HFFc6 (cell line): Measurements from ENCODE around the gene MFAP2. TPM values are rescaled to one million over a fixed set of nuclear protein-coding genes. Genes with fewer than 3 reads are reported as not detected.

Source experiments
- DNase-seq: peaks from one replicate; pipeline ENCODE4 v3.0.0-alpha.2; 2018
- H3K27ac Mint-ChIP-seq: 2 replicates; pipeline ENCODE4 v1.8.0; 2020; ENCODE audit warnings: mild to moderate bottlenecking, mixed read lengths
- H3K27me3 Mint-ChIP-seq: 2 replicates; pipeline ENCODE4 v1.8.0; 2021; ENCODE audit warnings: mild to moderate bottlenecking, moderate library complexity, mixed read lengths; ENCODE audit not compliant: insufficient read depth
- H3K36me3 Mint-ChIP-seq: 2 replicates; pipeline ENCODE4 v1.8.0; 2021; ENCODE audit warnings: low read depth, mixed read lengths
- H3K4me1 Mint-ChIP-seq: 2 replicates; pipeline ENCODE4 v1.8.0; 2020; ENCODE audit warnings: low read depth, mixed read lengths
- H3K4me3 Mint-ChIP-seq: 2 replicates; pipeline ENCODE4 v1.8.0; 2020; ENCODE audit warnings: mild to moderate bottlenecking, moderate library complexity, mixed read lengths
- H3K9me3 Mint-ChIP-seq: 2 replicates; pipeline ENCODE4 v1.8.0; 2020; ENCODE audit warnings: mild to moderate bottlenecking, mixed read lengths
- total RNA-seq, 6 experiments: library from RNA; stranded (reverse); fragmentation: NEBNext Ultra II Directional; extraction: Animal tissue kit (Norgen Biotek cat#: 25700); gene quantifications; 2 replicates in 1 of 6; 3 replicates in 5 of 6; pipeline ENCODE4 v1.2.3, GENCODE V29; 2021
- TF ChIP-seq, protein P1 (sequence below): fragments of 200-600 bp; sonication (generic); IDR thresholded peaks from 2 replicates; pipeline ENCODE4 v1.5.0; 2021; ENCODE audit warnings: antibody characterized with exemption, mild to moderate bottlenecking

MFAP2 gene
- total RNA-seq, 6 experiments from 2014 or later, result 33.7 to 53.4 (median 47.5) TPM

DNA sequence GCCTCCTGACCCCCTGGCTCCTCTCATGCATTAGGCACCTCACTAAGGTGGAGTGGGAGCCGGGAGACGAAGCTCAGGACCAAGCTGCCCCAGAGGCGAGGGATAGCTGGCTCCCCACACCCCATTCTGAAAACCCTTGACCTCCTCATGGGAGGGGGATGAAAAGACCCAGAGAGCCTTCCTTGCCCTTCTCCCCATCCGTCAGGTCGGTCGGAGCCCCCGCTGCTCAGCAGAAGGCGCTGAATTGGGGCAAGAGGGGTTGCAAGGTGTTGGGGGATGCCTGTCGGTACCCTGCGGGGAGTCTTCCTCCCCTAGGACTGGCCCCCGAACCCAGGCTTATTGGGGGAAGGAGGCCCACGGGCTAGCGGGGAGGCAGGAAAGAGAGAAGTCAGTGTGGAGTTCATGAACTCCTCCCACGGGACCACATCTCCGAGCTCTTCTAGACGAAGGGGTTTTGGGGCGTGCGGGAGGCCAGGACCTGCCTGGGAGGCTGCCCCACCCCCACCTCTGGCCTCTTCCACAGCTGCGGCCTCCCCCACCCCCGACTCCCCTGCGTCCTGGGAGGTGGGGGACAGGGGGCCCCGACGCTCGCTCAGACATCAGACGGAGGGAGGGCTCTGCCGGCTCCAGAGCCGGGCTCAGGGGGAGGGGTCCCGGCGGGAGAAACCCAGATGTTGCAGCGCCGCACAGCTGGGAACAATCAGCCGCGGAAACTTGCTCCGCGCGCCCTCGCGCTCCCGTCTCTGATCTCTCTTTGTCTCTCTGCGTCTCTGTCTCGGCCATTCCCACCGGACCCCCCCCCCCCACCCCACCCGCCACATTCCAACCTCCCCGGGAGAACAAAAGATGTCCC, 719 bp downstream of the MFAP2 start:
- H3K4me1 Mint-ChIP-seq, result peaks cover 52% of the 10 kb centered on the region
- DNase-seq, result no peak
- no peaks in the 10 kb centered on the region for H3K9me3 Mint-ChIP-seq
- H3K27me3 Mint-ChIP-seq, result peaks cover 2% of the 10 kb centered on the region; the same call in 1 of the 2 replicates
- H3K36me3 Mint-ChIP-seq, result no peaks in the 10 kb centered on the region
- peak overlapping the region; percentile 76 for H3K27ac Mint-ChIP-seq
- H3K4me3 Mint-ChIP-seq, result peak overlapping the region; percentile 81
- TF ChIP-seq, protein P1, sequence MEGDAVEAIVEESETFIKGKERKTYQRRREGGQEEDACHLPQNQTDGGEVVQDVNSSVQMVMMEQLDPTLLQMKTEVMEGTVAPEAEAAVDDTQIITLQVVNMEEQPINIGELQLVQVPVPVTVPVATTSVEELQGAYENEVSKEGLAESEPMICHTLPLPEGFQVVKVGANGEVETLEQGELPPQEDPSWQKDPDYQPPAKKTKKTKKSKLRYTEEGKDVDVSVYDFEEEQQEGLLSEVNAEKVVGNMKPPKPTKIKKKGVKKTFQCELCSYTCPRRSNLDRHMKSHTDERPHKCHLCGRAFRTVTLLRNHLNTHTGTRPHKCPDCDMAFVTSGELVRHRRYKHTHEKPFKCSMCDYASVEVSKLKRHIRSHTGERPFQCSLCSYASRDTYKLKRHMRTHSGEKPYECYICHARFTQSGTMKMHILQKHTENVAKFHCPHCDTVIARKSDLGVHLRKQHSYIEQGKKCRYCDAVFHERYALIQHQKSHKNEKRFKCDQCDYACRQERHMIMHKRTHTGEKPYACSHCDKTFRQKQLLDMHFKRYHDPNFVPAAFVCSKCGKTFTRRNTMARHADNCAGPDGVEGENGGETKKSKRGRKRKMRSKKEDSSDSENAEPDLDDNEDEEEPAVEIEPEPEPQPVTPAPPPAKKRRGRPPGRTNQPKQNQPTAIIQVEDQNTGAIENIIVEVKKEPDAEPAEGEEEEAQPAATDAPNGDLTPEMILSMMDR, result no peak

DNA sequence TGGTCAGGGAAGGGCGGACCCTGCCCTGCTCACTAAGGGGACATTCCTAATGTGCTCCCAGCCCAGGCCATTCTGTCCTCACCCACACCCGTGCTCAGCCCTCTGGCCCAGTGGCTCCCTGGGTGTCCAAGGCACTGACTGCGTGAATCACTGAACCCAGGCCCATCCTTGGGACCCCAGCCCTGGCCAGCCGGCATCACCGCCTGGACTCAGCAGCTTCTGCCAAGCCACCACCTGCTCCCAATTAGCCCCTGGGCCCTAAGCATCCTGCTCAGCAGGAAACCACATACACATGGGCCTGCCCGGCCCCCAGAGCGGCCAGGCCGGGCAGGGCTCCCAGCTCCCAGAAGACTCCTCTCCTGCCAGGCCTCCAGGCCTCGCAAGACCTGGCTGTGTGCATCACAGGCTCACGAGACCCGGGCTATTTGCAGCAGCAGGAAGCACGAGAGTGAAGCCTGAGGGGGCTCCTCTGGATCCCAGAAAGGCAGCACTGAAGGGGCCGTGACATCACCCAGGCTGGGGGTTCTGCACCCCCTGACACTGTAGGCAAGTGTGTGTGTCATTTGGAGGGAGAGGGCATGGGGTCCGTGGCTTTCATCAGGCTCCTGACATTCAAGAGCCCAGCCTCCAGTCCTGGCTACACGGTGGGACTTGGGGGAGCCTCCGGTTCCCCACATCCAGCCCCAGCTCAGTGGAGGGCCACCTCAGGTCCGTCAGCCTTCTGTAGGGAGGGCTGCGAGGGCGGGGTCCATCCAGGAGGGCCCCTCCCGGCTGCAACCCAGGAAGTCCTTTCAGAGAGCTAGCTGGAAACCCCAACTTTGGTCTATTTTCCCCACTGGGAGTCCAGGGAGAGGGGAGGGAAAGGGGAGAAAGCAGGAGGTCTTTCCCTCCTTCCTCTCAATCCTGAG, 1.6 kb downstream of the MFAP2 start:
- TF ChIP-seq, protein P1, result no peak
- H3K4me3 Mint-ChIP-seq, result peak overlapping the region; percentile 81
- H3K9me3 Mint-ChIP-seq, result no peaks in the 10 kb centered on the region
- H3K4me1 Mint-ChIP-seq, result peaks cover 46% of the 10 kb centered on the region
- H3K27ac Mint-ChIP-seq, result peak overlapping the region; percentile 76
- peak; percentile 81 for DNase-seq
- no peaks in the 10 kb centered on the region for H3K36me3 Mint-ChIP-seq
- peaks cover 2% of the 10 kb centered on the region; the same call in 1 of the 2 replicates for H3K27me3 Mint-ChIP-seq

DNA sequence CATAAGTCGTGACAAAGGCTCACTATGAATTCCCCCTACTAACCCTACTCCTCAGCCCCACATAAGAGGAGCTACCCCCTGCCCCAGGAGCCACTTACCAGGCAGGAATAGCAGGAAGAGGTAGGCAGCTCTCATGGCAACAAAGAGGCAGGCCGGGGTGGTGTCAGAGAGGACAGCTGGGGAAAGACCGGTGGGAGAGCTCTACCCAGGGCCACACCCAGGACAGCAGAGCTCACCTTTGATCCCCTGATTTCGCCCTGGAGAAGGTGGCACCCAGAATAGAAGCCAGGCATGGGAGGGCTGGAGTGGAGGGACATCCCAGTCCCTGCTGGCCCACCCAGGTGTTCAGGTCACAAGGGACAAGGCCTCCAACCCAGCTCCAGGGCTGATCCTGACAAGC, 2.3 kb downstream of the MFAP2 start:
- Mint-ChIP-seq H3K4me1 (peaks cover 42% of the 10 kb centered on the region), H3K27ac (peak overlapping the region; percentile 76; the same call in 1 of the 2 replicates), H3K27me3 (no peaks in the 10 kb centered on the region; the same call in 1 of the 2 replicates), H3K9me3 (no peaks in the 10 kb centered on the region), H3K4me3 (no peak overlapping the region), H3K36me3 (no peaks in the 10 kb centered on the region)
- TF ChIP-seq, protein P1, result no peak
- DNase-seq, result no peak

DNA sequence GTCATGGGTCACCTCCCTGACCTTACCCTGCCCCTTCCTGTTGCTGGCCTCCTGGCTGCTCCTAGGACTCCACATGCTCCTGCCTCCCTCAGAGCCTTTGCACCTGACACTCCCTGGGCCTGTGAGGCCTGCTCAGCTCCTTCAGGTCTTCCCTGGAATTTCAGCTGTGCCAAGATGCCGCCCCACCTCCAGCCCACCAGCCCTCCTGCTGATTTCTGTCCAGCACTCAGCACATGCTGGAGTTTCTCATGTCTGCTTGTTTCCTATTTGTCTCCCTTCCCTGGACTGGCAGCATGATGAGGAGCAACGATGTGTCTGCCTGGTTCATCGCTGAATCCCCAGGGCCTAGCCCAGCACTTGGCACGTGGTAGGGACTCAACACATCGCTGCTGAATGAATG, 3.0 kb downstream of the MFAP2 start:
- Mint-ChIP-seq H3K4me1 (peaks cover 44% of the 10 kb centered on the region), H3K27ac (no peak overlapping the region; the same call in 1 of the 2 replicates)

DNA sequence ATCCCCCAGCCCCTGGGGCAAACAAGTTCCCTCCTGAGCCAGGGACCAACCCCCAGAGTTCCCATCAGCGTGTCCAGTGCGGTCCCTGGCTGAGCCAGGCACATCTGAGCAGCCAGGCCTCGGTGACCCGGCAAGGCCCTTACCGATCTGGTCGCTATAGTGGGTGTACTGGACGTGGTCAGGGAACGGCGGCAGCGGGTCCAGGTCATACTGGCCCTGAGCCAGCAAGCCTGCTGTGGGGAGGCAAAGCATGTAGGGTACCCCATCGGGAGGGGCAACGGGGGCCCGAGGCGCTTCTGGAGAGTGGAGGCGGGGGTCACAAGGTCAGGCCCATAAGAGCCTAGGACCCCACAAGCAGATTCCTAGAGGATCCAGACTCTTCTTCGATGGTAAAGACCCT, 3.5 kb downstream of the MFAP2 start:
- TF ChIP-seq, protein P1, result no peak
- H3K27ac Mint-ChIP-seq, result no peak overlapping the region
- DNase-seq, result no peak
- no peaks in the 10 kb centered on the region for H3K36me3 Mint-ChIP-seq
- H3K27me3 Mint-ChIP-seq, result no peaks in the 10 kb centered on the region; the same call in 1 of the 2 replicates
- H3K9me3 Mint-ChIP-seq, result no peaks in the 10 kb centered on the region
- H3K4me3 Mint-ChIP-seq, result no peak overlapping the region
- peaks cover 44% of the 10 kb centered on the region for H3K4me1 Mint-ChIP-seq

More for the DNA sequence above, 3.0 kb downstream of the MFAP2 start:
- Mint-ChIP-seq H3K36me3 (no peaks in the 10 kb centered on the region), H3K4me3 (no peak overlapping the region), H3K9me3 (no peaks in the 10 kb centered on the region), H3K27me3 (no peaks in the 10 kb centered on the region; the same call in 1 of the 2 replicates)
- TF ChIP-seq, protein P1, result no peak
- DNase-seq, result no peak
